HepG2 (cell line): ENCODE data around the gene APOBEC3B. TPM values are rescaled to one million over a fixed set of nuclear protein-coding genes. Genes with fewer than 3 reads are reported as not detected.

Experiments
- ATAC-seq: fragments of 200-7000 bp; cut with Tn5 transposase; 3 replicates; pipeline ENCODE4 v1.9.1; 2020; ENCODE audit warnings: mild to moderate bottlenecking, moderate library complexity
- BruUV-seq: library from RNA; stranded (reverse); fragments of 400-500 nt; replicated peaks from 2 replicates; lab custom pipeline; 2021; lab: Mats Ljungman, UMichigan
- CTCF ChIA-PET: fragments of 300-600 bp; formaldehyde crosslinking; extraction: SDS; loops from one replicate; lab custom pipeline; 2021; ENCODE audit warnings: low total read pairs, inconsistent platforms, low intra/inter-chr PET ratio; lab: Yijun Ruan, JAX
- POLR2A ChIA-PET: fragments of 350-600 bp; sonication (Branson Sonifier 250); formaldehyde crosslinking; loops from one replicate; lab custom pipeline; 2020; ENCODE audit warnings: antibody characterized with exemption, inconsistent platforms; lab: Yijun Ruan, JAX
- DNase-seq: peaks from one replicate; pipeline ENCODE4 v3.0.0-alpha.2; 2015; ENCODE audit warnings: low spot score
- FAIRE-seq: peaks from 3 replicates; lab custom pipeline; 2011; peaks lifted over from hg19 to GRCh38; lab: Jason Lieb, UNC
- H2AFZ ChIP-seq: one replicate; pipeline ENCODE4 v1.6.1; 2011; ENCODE audit warnings: low read length, inconsistent platforms
- H3K27ac ChIP-seq: fragments of 300-600 bp; 3 replicates; pipeline ENCODE4 v1.8.0; 2011; ENCODE audit warnings: mixed run types, mild to moderate bottlenecking, mixed read lengths, low read length, inconsistent platforms; ENCODE audit not compliant: insufficient read depth; ENCODE audit errors: extremely low read length
- H3K27me3 ChIP-seq, 2 experiments: fragments of 200-600 bp in 1 of 2; 2 replicates in 1 of 2; 3 replicates in 1 of 2; pipeline versions ENCODE4 v1.6.0 to v1.8.0; 2011; ENCODE audit warnings: low read length in 2 of 2, mild to moderate bottlenecking in 2 of 2, moderate library complexity in 2 of 2, inconsistent platforms in 1 of 2; ENCODE audit not compliant: insufficient read depth in 2 of 2, control insufficient read depth in 1 of 2
- H3K36me3 ChIP-seq, 2 experiments: fragments of 200-600 bp in 1 of 2; replicated peaks in 1 of 2; 2 replicates in 1 of 2; 3 replicates in 1 of 2; pipeline versions ENCODE4 v1.5.1 to v1.8.0; 2011; ENCODE audit warnings: low read length in 2 of 2, inconsistent platforms in 1 of 2; ENCODE audit not compliant: insufficient read depth in 2 of 2, control insufficient read depth in 1 of 2
- H3K4me1 ChIP-seq: 2 replicates; pipeline ENCODE4 v1.5.1; 2012; ENCODE audit warnings: low read length, inconsistent platforms; ENCODE audit not compliant: insufficient read depth
- H3K4me2 ChIP-seq: 2 replicates; pipeline ENCODE4 v1.6.0; 2011; ENCODE audit warnings: low read depth, low read length, inconsistent platforms
- H3K4me3 ChIP-seq, 3 experiments: fragments of 200-600 bp in 1 of 3; sonication (generic), shearing (Covaris generic) in 1 of 3; replicated peaks in 1 of 3; 2 replicates each; pipeline ENCODE4 v1.5.1; 2011 to 2016; ENCODE audit warnings: low read length in 3 of 3, inconsistent platforms in 2 of 3, low read depth in 2 of 3, mild to moderate bottlenecking in 2 of 3, control low read depth in 1 of 3, mixed read lengths in 1 of 3; ENCODE audit not compliant: insufficient read depth in 1 of 3
- H3K79me2 ChIP-seq: one replicate; pipeline ENCODE4 v1.6.1; 2011; ENCODE audit warnings: low read length, inconsistent platforms; ENCODE audit not compliant: insufficient read depth
- H3K9ac ChIP-seq: 2 replicates; pipeline ENCODE4 v1.6.0; 2011; ENCODE audit warnings: mild to moderate bottlenecking, low read depth, low read length, inconsistent platforms; ENCODE audit not compliant: insufficient read depth
- H3K9me3 ChIP-seq: 2 replicates; pipeline ENCODE4 v1.5.1; 2012; ENCODE audit warnings: mild to moderate bottlenecking, low read length
- H4K20me1 ChIP-seq: 2 replicates; pipeline ENCODE4 v1.6.0; 2011; ENCODE audit warnings: inconsistent platforms, mild to moderate bottlenecking, low read length, moderate library complexity; ENCODE audit not compliant: insufficient read depth
- CENPX ChIP-seq: sonication (generic); formaldehyde crosslinking; IDR thresholded peaks from 2 replicates; pipeline ENCODE4 v1.9.0; 2021; ENCODE audit warnings: mild to moderate bottlenecking, missing genetic modification reagents, moderate library complexity
- FUBP1 ChIP-seq: sonication (generic); formaldehyde crosslinking; IDR thresholded peaks from 2 replicates; pipeline ENCODE4 v1.5.1; 2020; ENCODE audit warnings: missing genetic modification reagents, mild to moderate bottlenecking, borderline replicate concordance
- MNT ChIP-seq: fragments of 450-650 bp; IDR thresholded peaks from 2 replicates; pipeline ENCODE4 v1.6.1; 2016
- PAF1 ChIP-seq: IDR thresholded peaks from 2 replicates; pipeline ENCODE4 v1.6.1; 2016; ENCODE audit warnings: missing genetic modification reagents, missing compliant biosample characterization
- ZNF414 ChIP-seq: sonication (generic); formaldehyde crosslinking; IDR thresholded peaks from 2 replicates; pipeline ENCODE4 v1.5.0; 2020; ENCODE audit warnings: missing genetic modification reagents
- ZNF550 ChIP-seq: sonication (generic); formaldehyde crosslinking; IDR thresholded peaks from 2 replicates; pipeline ENCODE4 v1.4.0; 2020; ENCODE audit warnings: mild to moderate bottlenecking, missing genetic modification reagents, borderline replicate concordance
- ZNF615 ChIP-seq: sonication (generic); formaldehyde crosslinking; IDR thresholded peaks from 2 replicates; pipeline ENCODE4 v1.5.0; 2020; ENCODE audit warnings: mild to moderate bottlenecking, missing genetic modification reagents, borderline replicate concordance
- ZNF75D ChIP-seq: sonication (generic); formaldehyde crosslinking; IDR thresholded peaks from 2 replicates; pipeline ENCODE4 v1.8.1; 2023; ENCODE audit warnings: missing genetic modification reagents, mild to moderate bottlenecking, borderline replicate concordance
- WGBS: methylation state at CpG from one replicate; pipeline ENCODE4 v1.1.6; 2017; ENCODE audit warnings: low lambda C conversion rate; 5-methylcytosine and 5-hydroxymethylcytosine counted together
- in situ Hi-C: cut with HindIII; loops from 2 replicates; pipeline ENCODE4 v1.10.0; 2017; ENCODE audit warnings: low pct_unique_long_range_greater_than_20kb; ENCODE audit not compliant: extremely low pct_ligation_motif_present
- intact Hi-C: fragments of 100-400 bp; cut with micrococcal nuclease; formaldehyde crosslinking; loops from one replicate; pipeline ENCODE4 v1.10.0; 2022; ENCODE audit not compliant: unreplicated experiment
- polyA plus RNA-seq, 8 experiments: library from polyadenylated mRNA; depleted of rRNA in 3 of 8; stranded (reverse) in 7 of 8; unstranded in 1 of 8; fragments of >200 nt; fragmentation: Illumina TruSeq in 4 of 8; extraction: Trizol in 4 of 8; gene quantifications; 2 replicates each; pipeline versions ENCODE4 v1.2.1 to v1.2.3, GENCODE V29; 2011 to 2016; ENCODE audit warnings: low read depth in 4 of 8, missing spikeins in 1 of 8, mixed read lengths in 1 of 8; ENCODE audit not compliant: insufficient read depth in 1 of 8
- total RNA-seq, 5 experiments: library from RNA; depleted of rRNA; stranded (reverse); fragments of >200 nt; fragmentation: Illumina TruSeq; extraction: Trizol; gene quantifications; 2 replicates each; pipeline ENCODE4 v1.2.3, GENCODE V29; 2016; ENCODE audit warnings: low read depth in 1 of 5
- TF ChIP-seq, protein P1 (sequence below): conservative IDR thresholded peaks from 2 replicates; pipeline ENCODE4 v1.6.1; 2018; ENCODE audit warnings: missing genetic modification reagents

The APOBEC3B gene
- total and polyA plus RNA-seq, 2 of the 13 experiments (the other 11 are each of a cell fraction or from before 2014, with no cell fraction given), result 6.7 to 8.8 TPM

DNA sequence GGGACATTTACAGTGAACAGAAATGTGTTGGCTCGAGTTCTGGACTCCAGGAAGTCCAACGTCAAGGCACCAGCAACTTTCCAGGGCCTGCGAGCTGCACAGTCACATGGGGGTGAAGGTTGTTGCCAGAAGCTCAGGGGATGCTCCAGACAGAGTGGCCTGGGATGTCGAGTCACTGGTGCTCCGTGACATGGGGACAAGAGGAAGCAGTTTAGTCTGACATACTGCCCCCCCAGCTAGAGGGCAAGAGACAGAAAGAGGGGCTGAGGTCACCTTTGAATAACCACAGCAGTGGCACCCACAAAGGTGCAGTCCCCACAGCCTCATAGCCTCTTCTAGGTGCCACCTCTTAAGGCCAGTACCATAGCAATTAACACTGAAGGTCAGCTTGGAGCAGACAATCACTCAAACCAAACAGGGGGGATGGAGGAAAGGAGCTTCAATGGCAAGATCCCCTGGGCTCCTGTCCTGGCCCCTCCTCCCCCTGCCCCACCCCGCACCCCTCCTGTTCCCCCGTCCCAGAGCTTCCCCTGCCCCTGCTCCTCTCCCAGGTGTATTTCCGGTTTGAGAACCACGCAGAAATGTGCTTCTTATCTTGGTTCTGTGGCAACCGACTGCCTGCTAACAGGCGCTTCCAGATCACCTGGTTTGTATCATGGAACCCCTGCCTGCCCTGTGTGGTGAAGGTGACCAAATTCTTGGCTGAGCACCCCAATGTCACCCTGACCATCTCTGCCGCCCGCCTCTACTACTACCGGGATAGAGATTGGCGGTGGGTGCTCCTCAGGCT, 42.6 kb downstream of the APOBEC3B start:
- Histone ChIP-seq H3K4me2 (no peak overlapping the region), H3K9me3 (no peaks in the 10 kb centered on the region), H3K27me3 (no peaks in the 10 kb centered on the region), H3K4me1 (peaks cover 31% of the 10 kb centered on the region), H3K79me2 (no peaks in the 10 kb centered on the region), H3K36me3 (no peaks in the 10 kb centered on the region), H2AFZ (no peak overlapping the region), H3K4me3 (no peak overlapping the region), H3K27ac (no peak overlapping the region), H3K9ac (no peak overlapping the region), H4K20me1 (no peaks in the 10 kb centered on the region)
- in situ Hi-C loops (no loop called here), intact Hi-C loops (no loop called here)
- no TSS peak for BruUV-seq
- TF ChIP-seq CENPX (CRISPR knock-in tag) (no peak), ZNF615 (CRISPR knock-in tag) (no peak), ZNF75D (CRISPR knock-in tag) (no peak), PAF1 (CRISPR knock-in tag) (no peak), ZNF550 (no peak), MNT (no peak), ZNF414 (CRISPR knock-in tag) (no peak), FUBP1 (no peak)
- TF ChIP-seq, protein P1, sequence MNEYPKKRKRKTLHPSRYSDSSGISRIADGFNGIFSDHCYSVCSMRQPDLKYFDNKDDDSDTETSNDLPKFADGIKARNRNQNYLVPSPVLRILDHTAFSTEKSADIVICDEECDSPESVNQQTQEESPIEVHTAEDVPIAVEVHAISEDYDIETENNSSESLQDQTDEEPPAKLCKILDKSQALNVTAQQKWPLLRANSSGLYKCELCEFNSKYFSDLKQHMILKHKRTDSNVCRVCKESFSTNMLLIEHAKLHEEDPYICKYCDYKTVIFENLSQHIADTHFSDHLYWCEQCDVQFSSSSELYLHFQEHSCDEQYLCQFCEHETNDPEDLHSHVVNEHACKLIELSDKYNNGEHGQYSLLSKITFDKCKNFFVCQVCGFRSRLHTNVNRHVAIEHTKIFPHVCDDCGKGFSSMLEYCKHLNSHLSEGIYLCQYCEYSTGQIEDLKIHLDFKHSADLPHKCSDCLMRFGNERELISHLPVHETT (CRISPR knock-in tag), result no peak
- WGBS, result 90% methylated on average over 11 of the region's 15 CpGs
- CTCF ChIA-PET, result no interaction called here
- FAIRE-seq (no peak), DNase-seq (no peak), ATAC-seq (no peak)
- POLR2A ChIA-PET, result no interaction called here
